ENCODE results near the gene LYRM7.

DNA sequence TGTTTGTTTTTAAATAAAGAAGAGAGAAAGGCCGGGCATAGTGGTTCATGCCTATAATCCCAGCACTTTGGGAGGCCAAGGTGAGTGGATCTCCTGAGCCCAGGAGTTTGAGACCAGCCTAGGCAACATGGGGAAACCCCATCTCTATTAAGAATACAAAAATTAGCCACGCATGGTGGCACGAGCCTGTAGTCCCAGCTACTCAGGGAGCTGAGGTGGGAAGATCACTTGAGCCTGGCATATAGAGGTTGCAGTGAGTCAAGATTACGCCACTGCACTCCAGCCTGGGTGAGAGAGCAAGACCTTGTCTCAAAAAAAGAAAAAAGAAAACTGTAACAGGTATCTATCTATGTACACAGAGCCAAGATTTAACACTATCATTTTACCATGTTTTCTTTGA is 58.9 kb downstream of the LYRM7 start:
- TF ChIP-seq, protein P1, sequence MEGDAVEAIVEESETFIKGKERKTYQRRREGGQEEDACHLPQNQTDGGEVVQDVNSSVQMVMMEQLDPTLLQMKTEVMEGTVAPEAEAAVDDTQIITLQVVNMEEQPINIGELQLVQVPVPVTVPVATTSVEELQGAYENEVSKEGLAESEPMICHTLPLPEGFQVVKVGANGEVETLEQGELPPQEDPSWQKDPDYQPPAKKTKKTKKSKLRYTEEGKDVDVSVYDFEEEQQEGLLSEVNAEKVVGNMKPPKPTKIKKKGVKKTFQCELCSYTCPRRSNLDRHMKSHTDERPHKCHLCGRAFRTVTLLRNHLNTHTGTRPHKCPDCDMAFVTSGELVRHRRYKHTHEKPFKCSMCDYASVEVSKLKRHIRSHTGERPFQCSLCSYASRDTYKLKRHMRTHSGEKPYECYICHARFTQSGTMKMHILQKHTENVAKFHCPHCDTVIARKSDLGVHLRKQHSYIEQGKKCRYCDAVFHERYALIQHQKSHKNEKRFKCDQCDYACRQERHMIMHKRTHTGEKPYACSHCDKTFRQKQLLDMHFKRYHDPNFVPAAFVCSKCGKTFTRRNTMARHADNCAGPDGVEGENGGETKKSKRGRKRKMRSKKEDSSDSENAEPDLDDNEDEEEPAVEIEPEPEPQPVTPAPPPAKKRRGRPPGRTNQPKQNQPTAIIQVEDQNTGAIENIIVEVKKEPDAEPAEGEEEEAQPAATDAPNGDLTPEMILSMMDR (conservative IDR thresholded peaks at IDR 0.05 in 1 of 2, IDR thresholded peaks at IDR 0.05 in 1 of 2; ENCODE audit: low read depth in 1 of 2, low read length in 2 of 2) = no peak
- no peak for TF ChIP-seq EZH2 (IDR thresholded peaks at IDR 0.05; ENCODE audit: low read length, missing control alignments)
